HG02642 (cell line): ENCODE measurements around the gene SSU72.
"Not testable (repeated sequence)": the region's sequence is repeated elsewhere in the genome, so short reads cannot be mapped to it uniquely, and the experiment has no call there.

Source experiments
- ATAC-seq: cut with Tn5 transposase; IDR thresholded peaks from one replicate; pipeline ENCODE4 v1.9.1; 2021; ENCODE audit warnings: mild to moderate bottlenecking; ENCODE audit not compliant: unreplicated experiment, poor library complexity

Gene SSU72

GRCh38 chr1:1533894-1534291 is 40.8 kb downstream of the SSU72 start:
- ATAC-seq = not testable (repeated sequence)

GRCh38 chr1:1533176-1533893 is 41.3 kb downstream of the SSU72 start:
- not testable (repeated sequence) for ATAC-seq

- ATAC-seq = no peak
These were observed 42.7 kb downstream of the SSU72 start for GRCh38 chr1:1531947-1532346.

- no peak for ATAC-seq
These were observed 44.7 kb downstream of the SSU72 start for GRCh38 chr1:1529936-1530335.

GRCh38 chr1:1529321-1529720 is 45.3 kb downstream of the SSU72 start:
- ATAC-seq = no peak

GRCh38 chr1:1528301-1529267 is 46.1 kb downstream of the SSU72 start:
- ATAC-seq = no peak

- no peak for ATAC-seq
These were observed 47.4 kb downstream of the SSU72 start for GRCh38 chr1:1527092-1527816.

- ATAC-seq = not testable (repeated sequence)
These were observed 48.2 kb downstream of the SSU72 start for GRCh38 chr1:1526476-1526875.

GRCh38 chr1:1524750-1525383 is 49.8 kb downstream of the SSU72 start:
- not testable (repeated sequence) for ATAC-seq

GRCh38 chr1:1523651-1524050 is 51.0 kb downstream of the SSU72 start:
- ATAC-seq = not testable (repeated sequence)

- ATAC-seq = not testable (repeated sequence)
These were observed 51.4 kb downstream of the SSU72 start for GRCh38 chr1:1523226-1523625.

- ATAC-seq = not testable (repeated sequence)
These were observed 52.1 kb downstream of the SSU72 start for GRCh38 chr1:1522536-1522935.

- no peak for ATAC-seq
These were observed 53.3 kb downstream of the SSU72 start for GRCh38 chr1:1521331-1521730.

GRCh38 chr1:1519805-1520505 is 54.7 kb downstream of the SSU72 start:
- ATAC-seq = not testable (repeated sequence)

- not testable (repeated sequence) for ATAC-seq
These were observed 56.0 kb downstream of the SSU72 start for GRCh38 chr1:1518621-1519007.

GRCh38 chr1:1517973-1518620 is 56.6 kb downstream of the SSU72 start:
- ATAC-seq = no peak

GRCh38 chr1:1516923-1517322 is 57.7 kb downstream of the SSU72 start:
- ATAC-seq = not testable (repeated sequence)

GRCh38 chr1:1514376-1514775 is 60.3 kb downstream of the SSU72 start:
- ATAC-seq = not testable (repeated sequence)

- ATAC-seq = not testable (repeated sequence)
These were observed 61.0 kb downstream of the SSU72 start for GRCh38 chr1:1513675-1514074.
